Measurements from ENCODE around the gene LTV1.
"Not testable (repeated sequence)": the region's sequence is repeated elsewhere in the genome, so short reads cannot be mapped to it uniquely, and the experiment has no call there.

LTV1 gene

DNA sequence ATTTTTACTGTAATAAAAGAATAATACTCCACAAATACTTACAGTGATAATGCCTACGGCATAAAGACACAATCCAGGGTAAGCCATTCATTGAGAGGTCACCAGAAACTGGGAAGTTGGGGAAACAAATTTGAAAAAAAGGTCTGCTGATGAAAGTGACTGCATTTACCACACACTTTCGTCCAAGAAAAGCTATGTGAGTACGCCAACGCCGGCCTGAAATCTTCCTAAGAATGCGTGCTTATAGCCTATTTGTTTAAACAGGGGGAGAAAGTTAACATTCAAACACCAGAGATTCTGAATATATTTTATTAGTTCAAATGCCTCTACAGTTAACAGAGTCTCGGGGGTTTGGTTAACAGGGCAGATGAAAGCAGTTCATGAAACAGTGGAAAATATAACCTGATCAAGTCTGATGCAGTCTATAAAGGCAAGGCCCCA, 657 bp upstream of the LTV1 start:
- no peak for DNase-seq (ENCODE audit: low read depth)

GRCh38 chr6:143843677-143843999, 500 bp downstream of the LTV1 start:
- DNase-seq (ENCODE audit: low read depth): no peak

- no peak for DNase-seq (ENCODE audit: low read depth)
These were observed 868 bp downstream of the LTV1 start for GRCh38 chr6:143844006-143844405.

DNA sequence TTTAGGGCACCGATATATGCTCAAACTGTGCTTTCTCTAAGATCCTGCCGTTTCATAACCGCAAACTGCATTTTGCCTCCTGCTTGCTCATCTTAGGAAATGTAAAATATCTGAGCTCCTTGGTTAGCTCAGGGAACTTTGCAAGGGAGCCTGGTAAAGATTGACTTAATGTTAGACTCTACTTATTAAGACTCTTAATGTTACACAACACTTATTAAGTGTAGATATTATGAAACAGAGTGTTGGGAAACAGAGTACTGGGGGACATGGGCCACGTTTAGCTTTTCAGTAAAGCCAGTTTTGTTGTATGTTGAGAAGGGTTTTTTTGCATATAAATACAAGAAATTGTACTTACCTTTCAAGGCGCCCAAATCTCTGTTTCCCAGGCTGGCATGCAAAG, 1.9 kb downstream of the LTV1 start:
- DNase-seq (ENCODE audit: low read depth): no peak

DNA sequence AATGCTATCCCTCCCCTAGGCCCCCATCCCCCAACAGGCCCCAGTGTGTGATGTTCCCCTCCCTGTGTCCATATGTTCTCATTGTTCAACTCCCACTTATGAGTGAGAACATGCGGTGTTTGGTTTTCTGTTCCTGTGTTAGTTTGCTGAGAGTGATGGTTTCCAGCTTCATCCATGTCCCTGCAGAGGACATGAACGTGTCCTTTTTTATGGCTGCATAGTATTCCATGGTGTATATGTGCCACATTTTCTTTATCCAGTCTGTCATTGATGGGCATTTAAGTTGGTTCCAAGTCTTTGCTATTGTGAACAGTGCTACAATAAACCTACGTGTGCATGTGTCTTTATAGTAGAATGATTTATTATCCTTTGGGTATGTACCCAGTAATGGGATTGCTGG, 8.6 kb downstream of the LTV1 start:
- not testable (repeated sequence) for DNase-seq (ENCODE audit: low read depth)

DNA sequence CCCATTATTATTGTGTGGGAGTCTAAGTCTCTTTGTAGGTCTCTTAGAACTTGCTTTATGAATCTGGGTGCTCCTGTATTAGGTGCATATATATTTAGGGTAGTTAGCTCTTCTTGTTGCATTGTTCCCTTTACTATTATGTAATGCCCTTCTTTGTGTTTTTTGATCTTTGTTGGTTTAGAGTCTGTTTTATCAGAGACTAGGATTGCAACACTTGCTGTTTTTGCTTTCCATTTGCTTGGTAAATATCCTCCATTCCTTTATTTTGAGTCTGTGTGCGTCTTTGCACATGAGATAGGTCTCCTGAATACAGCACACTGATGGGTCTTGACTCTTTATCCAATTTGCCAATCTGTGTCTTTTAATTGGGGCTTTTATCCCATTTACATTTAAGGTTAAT, 11.9 kb downstream of the LTV1 start:
- DNase-seq (ENCODE audit: low read depth): not testable (repeated sequence)

- not testable (repeated sequence) for DNase-seq (ENCODE audit: low read depth)
These were observed 13.6 kb downstream of the LTV1 start for GRCh38 chr6:143856762-143857161.

DNA sequence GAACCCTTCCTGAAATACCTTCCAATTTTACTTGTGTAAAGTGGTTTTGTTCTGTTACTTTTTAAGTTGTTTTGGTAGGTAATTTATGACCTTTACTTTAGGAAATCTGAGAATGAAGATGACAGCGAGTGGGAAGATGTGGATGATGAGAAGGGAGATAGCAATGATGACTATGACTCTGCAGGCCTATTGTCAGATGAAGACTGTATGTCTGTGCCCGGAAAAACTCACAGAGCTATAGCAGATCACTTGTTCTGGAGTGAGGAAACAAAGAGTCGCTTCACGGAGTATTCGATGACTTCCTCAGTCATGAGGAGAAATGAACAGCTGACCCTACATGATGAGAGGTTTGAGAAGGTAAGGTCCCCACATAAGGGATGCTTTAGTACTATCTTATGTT, 14.5 kb downstream of the LTV1 start:
- no peak for DNase-seq (ENCODE audit: low read depth)

- no peak for DNase-seq (ENCODE audit: low read depth)
These were observed 16.9 kb downstream of the LTV1 start for GRCh38 chr6:143859891-143860660.

- DNase-seq (ENCODE audit: low read depth): no peak
These were observed 20.6 kb downstream of the LTV1 start for GRCh38 chr6:143863771-143864170.

DNA sequence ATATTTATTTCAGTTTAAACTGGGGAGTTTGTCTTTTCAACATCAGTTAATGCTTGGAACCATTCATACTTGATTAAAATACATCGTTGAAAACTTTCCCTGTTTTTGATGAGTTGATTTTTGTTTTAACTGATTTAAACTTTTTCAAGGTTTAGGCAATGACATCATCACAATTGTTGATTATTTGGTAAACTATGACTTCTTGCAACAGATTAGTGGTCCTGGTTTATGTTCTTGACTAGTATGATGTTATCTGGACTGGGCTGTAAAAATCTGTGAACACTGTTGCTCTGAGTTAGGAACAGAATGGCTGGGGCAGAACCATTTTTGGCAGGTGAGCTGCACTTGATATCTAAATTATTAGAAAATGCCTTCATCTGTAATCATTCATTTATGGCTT, 21.1 kb downstream of the LTV1 start, which contains the start of gene ZC2HC1B:
Gene ZC2HC1B, plus strand, starts transcription at position 241 of the 400 bp plus-strand sequence. Its CDS starts 66 bp downstream, at position 307.
- DNase-seq (ENCODE audit: low read depth): no peak

DNA sequence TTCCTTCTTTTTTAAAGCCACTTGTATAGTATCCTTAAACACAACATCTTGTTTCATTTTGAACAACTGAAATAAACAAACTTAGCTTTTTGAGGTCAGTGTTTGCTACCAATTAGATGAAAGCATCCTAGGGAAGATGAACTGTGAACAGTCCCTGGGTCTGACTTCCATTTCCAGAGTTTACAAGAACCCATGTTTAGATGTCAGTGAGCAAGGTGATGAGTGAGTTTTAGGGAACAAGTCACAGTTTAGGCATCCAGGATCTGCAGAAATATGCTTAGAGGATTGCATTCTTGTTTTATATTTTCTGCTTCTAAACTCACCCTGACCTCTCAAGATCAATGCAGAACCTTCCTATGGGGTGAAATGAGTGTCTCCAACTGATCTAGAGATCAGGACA, 24.1 kb downstream of the LTV1 start:
- no peak for DNase-seq (ENCODE audit: low read depth)

DNA sequence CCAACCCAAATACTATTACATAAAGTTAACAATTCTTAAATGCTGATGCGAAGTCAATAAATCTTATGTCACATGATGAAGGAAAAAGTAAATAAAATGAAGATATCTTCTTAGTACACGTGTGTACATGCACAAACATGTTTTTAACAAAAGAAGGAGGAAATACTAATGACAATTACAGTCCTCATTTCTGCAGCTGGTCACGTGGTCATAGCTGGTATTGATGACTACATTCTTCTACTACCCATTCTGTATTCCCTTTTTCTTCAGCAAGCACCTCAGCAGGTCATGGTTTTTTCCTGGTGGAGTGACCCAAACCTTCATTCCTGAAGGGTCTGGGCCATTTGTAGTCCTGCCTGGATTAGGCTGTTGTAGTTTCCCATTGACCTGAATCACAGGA, 25.7 kb downstream of the LTV1 start:
- DNase-seq (ENCODE audit: low read depth): not testable (repeated sequence)

DNA sequence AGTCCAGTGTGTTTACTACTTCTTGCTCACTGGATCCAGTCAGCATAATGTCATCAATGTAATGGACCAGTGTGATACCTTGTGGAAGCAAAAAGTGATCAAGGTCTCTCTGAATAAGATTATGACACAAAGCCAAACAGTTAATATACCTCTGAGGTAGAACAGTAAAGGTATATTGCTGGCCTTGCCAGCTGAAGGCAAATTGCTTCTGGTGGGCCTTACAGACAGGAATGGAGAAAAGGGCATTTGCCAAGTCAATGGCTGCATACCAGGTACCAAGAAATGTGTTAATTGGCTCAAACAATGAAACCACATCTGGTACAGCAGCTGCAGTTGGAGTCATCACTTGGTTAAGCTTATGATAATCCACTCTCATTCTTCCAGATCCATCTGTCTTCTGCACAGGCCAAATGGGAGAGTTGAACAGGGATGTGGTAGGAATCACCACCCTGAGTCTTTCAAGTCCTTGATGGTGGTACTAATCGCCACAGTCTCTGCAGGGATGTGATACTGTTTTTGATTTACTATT, 28.1 kb downstream of the LTV1 start:
- not testable (repeated sequence) for DNase-seq (ENCODE audit: low read depth)

- no peak for DNase-seq (ENCODE audit: low read depth)
These were observed 29.1 kb downstream of the LTV1 start for GRCh38 chr6:143872201-143872600.

DNA sequence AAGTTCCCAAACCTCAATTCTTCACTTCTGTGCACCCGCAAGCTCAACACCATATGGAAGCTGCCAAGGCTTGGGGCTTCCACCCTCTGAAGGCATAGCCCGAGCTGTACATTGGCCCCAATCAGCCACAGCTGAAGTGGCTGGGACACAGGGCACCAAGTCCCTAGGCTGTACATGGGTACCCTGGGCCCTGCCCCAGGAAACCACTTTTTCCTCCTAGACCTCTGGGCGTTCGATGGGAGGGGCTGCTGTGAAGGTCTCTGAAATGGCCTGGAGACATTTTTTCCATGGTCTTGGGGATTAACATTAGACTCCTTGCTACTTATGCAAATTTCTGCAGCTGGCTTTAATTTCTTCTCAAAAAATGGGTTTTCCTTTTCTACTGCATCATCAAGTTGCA, 30.5 kb downstream of the LTV1 start:
- DNase-seq (ENCODE audit: low read depth): not testable (repeated sequence)

DNA sequence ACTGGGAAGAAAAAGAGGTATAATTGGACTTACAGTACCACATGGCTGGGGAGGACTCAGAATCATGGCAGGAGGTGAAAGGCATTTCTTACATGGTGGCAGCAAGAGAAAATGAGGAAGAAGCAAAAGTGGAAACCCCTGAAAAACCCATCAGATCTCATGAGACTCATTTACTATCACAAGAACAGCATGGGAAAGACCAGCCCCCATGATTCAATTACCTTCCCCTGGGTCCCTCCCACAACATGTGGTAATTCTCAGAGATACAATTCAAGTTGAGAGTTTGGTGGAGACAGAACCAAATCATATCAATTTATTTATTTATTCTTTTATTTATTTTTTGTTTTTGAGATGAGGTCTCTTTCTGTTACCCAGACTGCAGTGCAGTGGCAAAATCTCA, 31.4 kb downstream of the LTV1 start:
- DNase-seq (ENCODE audit: low read depth): not testable (repeated sequence)

DNA sequence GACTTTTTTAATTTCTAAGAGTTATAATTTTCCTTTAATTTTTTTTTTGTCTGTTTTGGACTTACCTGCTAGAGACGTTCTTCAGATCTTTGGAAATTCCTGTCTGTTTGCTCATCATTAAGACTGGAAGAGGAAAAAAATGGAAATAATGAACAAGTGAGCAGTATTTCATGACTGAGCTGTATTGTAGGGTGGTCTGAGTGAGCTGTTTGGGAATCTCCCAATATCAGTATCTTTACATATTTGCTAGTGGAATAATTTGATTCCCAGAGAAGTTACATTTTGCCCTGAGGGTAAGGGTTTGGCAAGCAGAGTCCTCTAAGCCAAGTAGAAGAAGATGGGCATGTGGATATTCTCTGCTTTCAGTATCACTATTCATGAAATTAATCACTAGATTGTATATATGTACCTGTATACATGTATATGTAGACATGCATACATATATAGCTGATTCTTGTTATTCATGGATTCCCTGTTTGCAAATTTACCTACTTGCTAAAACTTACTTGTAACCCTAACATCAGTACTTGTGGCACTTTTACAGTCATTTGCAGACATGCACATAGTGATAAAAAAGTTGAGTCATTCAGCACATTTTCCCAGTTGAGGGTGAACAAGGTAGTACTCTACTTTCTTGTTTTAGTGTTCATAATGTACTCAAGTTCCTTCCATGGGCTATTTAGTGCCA, 34.6 kb downstream of the LTV1 start:
- no peak for DNase-seq (ENCODE audit: low read depth)

DNA sequence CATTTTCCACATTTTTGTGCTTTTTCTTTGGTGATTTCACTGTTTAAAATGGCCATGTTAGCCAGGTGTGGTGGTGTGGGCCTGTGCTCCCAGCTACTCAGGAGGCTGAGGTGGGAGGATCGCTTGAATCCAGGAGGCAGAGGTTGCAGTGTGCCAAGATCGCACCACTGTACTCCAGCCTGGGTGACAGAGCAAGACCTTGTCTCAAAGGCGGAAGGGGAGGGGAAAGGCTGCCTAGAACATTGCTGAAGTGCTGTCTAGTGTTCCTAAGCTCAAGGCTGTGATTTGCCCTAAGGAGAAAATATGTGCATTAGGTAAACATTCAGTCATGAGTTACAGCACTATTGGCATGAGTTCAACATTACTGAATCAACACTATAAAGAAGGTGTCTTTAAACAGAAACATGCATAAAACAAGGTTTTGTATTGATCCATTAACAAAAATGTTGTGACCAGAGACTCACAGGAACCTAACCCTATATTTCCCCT, 35.2 kb downstream of the LTV1 start:
- DNase-seq (ENCODE audit: low read depth): no peak

GRCh38 chr6:143880412-143880811, 37.3 kb downstream of the LTV1 start:
- no peak for DNase-seq (ENCODE audit: low read depth)

GRCh38 chr6:143882401-143882930, 39.3 kb downstream of the LTV1 start:
- DNase-seq (ENCODE audit: low read depth): no peak

- DNase-seq (ENCODE audit: low read depth): no peak
These were observed 41.2 kb downstream of the LTV1 start for GRCh38 chr6:143884216-143884900.
